Stimulated activated naive CD8-positive, alpha-beta T cell treated with anti-CD3 and anti-CD28 coated beads, Interleukin-15, Interleukin-2, amounts not matched to agents 100 ng/mL and 50 ng/mL, for 24 hours (primary cell): ENCODE results near the gene TOM1.
"Not testable (repeated sequence)": the region's sequence is repeated elsewhere in the genome, so short reads cannot be mapped to it uniquely, and the experiment has no call there.

Source experiments
- H3K27ac Mint-ChIP-seq: one replicate; pipeline ENCODE4 v1.8.0; 2021; ENCODE audit warnings: mild to moderate bottlenecking, mixed read lengths
- H3K27me3 Mint-ChIP-seq: one replicate; pipeline ENCODE4 v1.8.0; 2021; ENCODE audit warnings: mixed read lengths
- H3K36me3 Mint-ChIP-seq: one replicate; pipeline ENCODE4 v1.8.0; 2021; ENCODE audit warnings: low read depth, mixed read lengths
- H3K4me1 Mint-ChIP-seq: one replicate; pipeline ENCODE4 v1.8.0; 2021; ENCODE audit warnings: low read depth, mixed read lengths
- H3K4me3 Mint-ChIP-seq: one replicate; pipeline ENCODE4 v1.8.0; 2021; ENCODE audit warnings: mild to moderate bottlenecking, mixed read lengths
- H3K9me3 Mint-ChIP-seq: one replicate; pipeline ENCODE4 v1.8.0; 2021; ENCODE audit warnings: mixed read lengths

Gene TOM1

DNA sequence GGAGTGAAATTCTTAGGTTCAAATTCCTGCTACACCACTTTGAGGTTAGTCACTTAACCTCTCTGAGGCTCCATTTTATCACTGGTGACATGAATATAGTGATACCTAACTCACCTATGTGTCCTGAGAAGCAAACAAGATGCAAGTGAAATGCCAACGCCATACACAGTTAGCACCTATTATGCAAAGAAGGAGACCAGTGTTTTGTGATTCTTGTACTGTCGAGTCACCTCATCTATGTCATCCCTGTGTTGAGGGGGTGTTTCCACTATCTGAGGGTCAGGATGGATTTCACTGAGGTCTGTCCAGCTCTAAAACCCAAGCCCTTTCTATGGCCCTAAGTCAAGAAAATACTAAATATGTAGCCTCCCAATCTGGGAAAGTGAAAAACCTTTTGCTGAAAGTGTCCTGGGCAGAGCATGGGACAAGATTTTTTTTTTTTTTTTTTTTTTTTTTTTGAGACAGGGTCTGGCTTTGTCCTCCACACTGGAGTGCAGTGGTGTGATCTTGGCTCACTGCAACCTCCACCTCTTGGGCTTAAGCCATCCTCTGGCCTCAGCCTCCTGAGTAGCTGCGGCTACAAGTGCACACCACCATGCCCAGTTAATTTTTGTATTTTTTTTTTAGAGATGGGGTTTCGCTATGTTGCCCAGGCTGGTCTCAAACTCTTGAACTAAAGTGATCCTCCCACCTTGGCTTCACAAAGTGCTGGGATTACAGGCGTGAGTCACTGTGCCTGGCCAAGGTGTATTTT is 95.3 kb downstream of the TOM1 start:
- H3K4me3 Mint-ChIP-seq: no peak overlapping the region
- H3K4me1 Mint-ChIP-seq: peaks cover 12% of the 10 kb centered on the region
- peaks cover 2% of the 10 kb centered on the region for H3K36me3 Mint-ChIP-seq
- peaks cover 1% of the 10 kb centered on the region for H3K27me3 Mint-ChIP-seq
- H3K9me3 Mint-ChIP-seq: no peaks in the 10 kb centered on the region
- no peak overlapping the region for H3K27ac Mint-ChIP-seq

DNA sequence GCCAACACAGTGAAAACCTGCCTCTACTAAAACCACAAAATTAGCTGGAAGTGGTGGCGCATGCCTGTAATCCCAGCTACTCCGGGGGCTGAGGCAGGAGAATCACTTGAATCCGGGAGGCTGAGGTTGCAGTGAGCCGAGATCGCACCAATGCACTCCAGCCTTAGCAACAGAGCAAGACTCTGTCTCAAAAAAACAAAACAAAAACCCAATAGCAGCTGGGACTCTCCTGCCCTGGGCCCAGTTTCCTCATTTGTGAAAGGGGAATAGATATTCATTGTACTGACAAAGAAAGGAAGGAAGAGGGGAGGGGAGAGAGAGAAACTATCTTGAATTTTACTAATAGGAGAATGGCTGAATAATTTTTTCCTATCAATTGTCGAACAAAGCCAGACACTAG is 96.9 kb downstream of the TOM1 start:
- H3K27me3 Mint-ChIP-seq, H3K9me3 Mint-ChIP-seq, H3K4me3 Mint-ChIP-seq, H3K27ac Mint-ChIP-seq: not testable (repeated sequence)
- Mint-ChIP-seq H3K36me3 (peaks cover 13% of the 10 kb centered on the region), H3K4me1 (peaks cover 22% of the 10 kb centered on the region)

DNA sequence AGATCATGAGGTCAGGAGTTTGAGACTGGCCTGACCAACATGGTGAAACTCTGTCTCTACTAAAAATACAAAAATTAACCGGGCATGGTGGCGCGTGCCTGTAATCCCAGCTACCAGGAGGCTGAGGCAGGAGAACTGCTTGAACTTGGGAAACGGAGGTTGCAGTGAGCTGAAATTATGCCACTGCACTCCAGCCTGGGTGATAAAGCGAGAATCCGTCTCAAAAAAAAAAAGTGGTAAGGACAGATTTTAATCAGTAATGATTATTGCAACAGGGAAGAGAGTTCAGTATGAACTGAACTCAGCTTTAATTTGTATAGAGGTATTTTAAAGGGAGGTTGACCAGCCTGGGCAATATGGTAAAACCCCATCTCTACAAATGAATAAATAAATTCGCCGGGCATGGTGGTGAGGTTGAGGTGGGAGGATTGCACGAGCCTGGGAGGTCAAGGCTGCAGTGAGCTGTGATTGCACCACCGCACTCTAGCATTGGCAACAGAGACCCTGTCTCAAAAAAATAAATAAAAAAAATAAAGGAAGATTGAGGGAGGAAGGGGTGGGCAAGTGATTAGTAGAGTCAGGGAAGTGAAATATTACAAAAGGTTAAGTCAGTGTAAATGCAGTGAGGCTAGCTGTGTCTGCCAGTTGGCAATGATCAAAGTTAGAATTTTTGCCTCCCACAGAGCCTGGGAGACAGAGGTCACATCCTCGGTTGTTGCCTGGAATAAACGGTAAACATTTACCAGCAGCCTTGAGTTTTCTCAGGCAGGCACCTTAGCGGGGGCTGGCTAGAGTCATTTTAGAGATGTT is 97.6 kb downstream of the TOM1 start:
- no peak overlapping the region for H3K4me3 Mint-ChIP-seq

More for the DNA sequence above, 97.6 kb downstream of the TOM1 start:
- Mint-ChIP-seq H3K36me3 (peaks cover 20% of the 10 kb centered on the region), H3K4me1 (peaks cover 28% of the 10 kb centered on the region), H3K27ac (no peak overlapping the region), H3K9me3 (no peaks in the 10 kb centered on the region), H3K27me3 (no peaks in the 10 kb centered on the region)
